ENCODE data around the gene RASL10B. TPM values are rescaled to one million over a fixed set of nuclear protein-coding genes. Genes with fewer than 3 reads are reported as not detected.

Gene RASL10B
- total RNA-seq, 1 experiment from 2014 or later: 17.4 TPM

GRCh38 chr17:35714988-35715387, 16.5 kb upstream of the RASL10B start:
- TF ChIP-seq OVOL2 (CRISPR knock-in tag; IDR thresholded peaks at IDR 0.05; ENCODE audit: borderline replicate concordance) (no peak), AR (CRISPR knock-in tag; IDR thresholded peaks at IDR 0.05) (no peak), ZNF396 (CRISPR knock-in tag; IDR thresholded peaks at IDR 0.05; ENCODE audit: borderline replicate concordance) (no peak), NR1H2 (CRISPR knock-in tag; IDR thresholded peaks at IDR 0.05) (no peak), RORB (CRISPR knock-in tag; IDR thresholded peaks at IDR 0.05) (no peak)
- Mint-ChIP-seq H3K9me3 (no peaks in the 10 kb centered on the region), H3K27ac (no peak overlapping the region), H3K4me3 (no peak overlapping the region), H3K36me3 (peaks cover 31% of the 10 kb centered on the region), H3K4me1 (no peaks in the 10 kb centered on the region), H3K27me3 (ENCODE audit: low read depth) (no peaks in the 10 kb centered on the region)
- DNase-seq (ENCODE audit: low spot score) (no peak), ATAC-seq (no peak)
- ChIA-PET POLR2A (no interaction called here), CTCF (no interaction called here)

GRCh38 chr17:35715416-35715815, 16.0 kb upstream of the RASL10B start:
- Mint-ChIP-seq H3K9me3 (no peaks in the 10 kb centered on the region), H3K36me3 (peaks cover 27% of the 10 kb centered on the region), H3K27me3 (ENCODE audit: low read depth) (no peaks in the 10 kb centered on the region), H3K4me3 (no peak overlapping the region), H3K4me1 (no peaks in the 10 kb centered on the region), H3K27ac (no peak overlapping the region)
- POLR2A ChIA-PET: no interaction called here
- TF ChIP-seq ZNF532 (CRISPR knock-in tag; IDR thresholded peaks at IDR 0.05; ENCODE audit: borderline replicate concordance) (no peak), RORB (CRISPR knock-in tag; IDR thresholded peaks at IDR 0.05) (no peak), GTF2I (CRISPR knock-in tag; conservative IDR thresholded peaks at IDR 0.05) (no peak), HMGA2 (CRISPR knock-in tag; IDR thresholded peaks at IDR 0.05) (no peak), ZNF219 (CRISPR knock-in tag; IDR thresholded peaks at IDR 0.05; ENCODE audit: borderline replicate concordance) (no peak), RELA (CRISPR knock-in tag; IDR thresholded peaks at IDR 0.05; ENCODE audit: borderline replicate concordance) (no peak), ZNF121 (CRISPR knock-in tag; IDR thresholded peaks at IDR 0.05) (no peak), MAX (CRISPR knock-in tag; IDR thresholded peaks at IDR 0.05) (no peak), NR1H2 (CRISPR knock-in tag; IDR thresholded peaks at IDR 0.05) (no peak), ZNF281 (CRISPR knock-in tag; IDR thresholded peaks at IDR 0.05) (no peak), NFYB (CRISPR knock-in tag; conservative IDR thresholded peaks at IDR 0.05; ENCODE audit: low read depth) (no peak), TP53 (CRISPR knock-in tag; IDR thresholded peaks at IDR 0.05) (no peak), E2F5 (CRISPR knock-in tag; IDR thresholded peaks at IDR 0.05) (no peak)
- CTCF ChIA-PET: no interaction called here
- DNase-seq (ENCODE audit: low spot score) (no peak), ATAC-seq (no peak)
